TTC549 (cell line): ENCODE results near the gene CYP2D6.
"Not testable (repeated sequence)": the region's sequence is repeated elsewhere in the genome, so short reads cannot be mapped to it uniquely, and the experiment has no call there.

Experiments
- FAIRE-seq: peaks from 2 replicates; lab custom pipeline; 2012; peaks lifted over from hg19 to GRCh38; lab: Jason Lieb, UNC

CYP2D6 gene

GRCh38 chr22:42132457-42132856 is 1.8 kb upstream of the CYP2D6 start:
- no peak for FAIRE-seq

- no peak for FAIRE-seq
Measured at GRCh38 chr22:42131562-42131961, 952 bp upstream of the CYP2D6 start.

GRCh38 chr22:42130182-42130581 is 428 bp downstream of the CYP2D6 start:
- FAIRE-seq: not testable (repeated sequence)

GRCh38 chr22:42128776-42129694 is 1.6 kb downstream of the CYP2D6 start:
- FAIRE-seq: not testable (repeated sequence)

- not testable (repeated sequence) for FAIRE-seq
Measured at GRCh38 chr22:42128007-42128406, 2.6 kb downstream of the CYP2D6 start.

GRCh38 chr22:42127606-42128005 is 3.0 kb downstream of the CYP2D6 start:
- no peak for FAIRE-seq

- FAIRE-seq: not testable (repeated sequence)
Measured at GRCh38 chr22:42123529-42123928, 7.1 kb downstream of the CYP2D6 start.

- not testable (repeated sequence) for FAIRE-seq
Measured at GRCh38 chr22:42120231-42121021, 10.2 kb downstream of the CYP2D6 start.

- FAIRE-seq: no peak
Measured at GRCh38 chr22:42116848-42117424, 13.7 kb downstream of the CYP2D6 start.

- not testable (repeated sequence) for FAIRE-seq
Measured at GRCh38 chr22:42115420-42115830, 15.2 kb downstream of the CYP2D6 start.

GRCh38 chr22:42114721-42115120 is 15.9 kb downstream of the CYP2D6 start:
- FAIRE-seq: no peak

GRCh38 chr22:42112793-42113192 is 17.8 kb downstream of the CYP2D6 start:
- not testable (repeated sequence) for FAIRE-seq

- no peak for FAIRE-seq
Measured at GRCh38 chr22:42111798-42112197, 18.8 kb downstream of the CYP2D6 start.

- FAIRE-seq: no peak
Measured at GRCh38 chr22:42108848-42109247, 21.8 kb downstream of the CYP2D6 start.

GRCh38 chr22:42104332-42104860 is 26.2 kb downstream of the CYP2D6 start:
- FAIRE-seq: not testable (repeated sequence)

- FAIRE-seq: no peak
Measured at GRCh38 chr22:42101199-42101598, 29.4 kb downstream of the CYP2D6 start.

GRCh38 chr22:42091455-42091782 is 39.2 kb downstream of the CYP2D6 start:
- no peak for FAIRE-seq

- peak; percentile 95 for FAIRE-seq
Measured at GRCh38 chr22:42090596-42091454, 39.8 kb downstream of the CYP2D6 start, which contains the start of gene NDUFA6. Gene NDUFA6, minus strand, starts transcription at chr22:42090772. Its CDS starts 28 bp downstream, at chr22:42090744.

GRCh38 chr22:42086051-42086450 is 44.6 kb downstream of the CYP2D6 start:
- FAIRE-seq: no peak

- FAIRE-seq: no peak
Measured at GRCh38 chr22:42084874-42085273, 45.7 kb downstream of the CYP2D6 start.

GRCh38 chr22:42083119-42083518 is 47.5 kb downstream of the CYP2D6 start:
- no peak for FAIRE-seq
